ENCODE results near the gene NACC2. TPM values are rescaled to one million over a fixed set of nuclear protein-coding genes. Genes with fewer than 3 reads are reported as not detected.
"Not testable (repeated sequence)": the region's sequence is repeated elsewhere in the genome, so short reads cannot be mapped to it uniquely, and the experiment has no call there.

NACC2 gene
- total RNA-seq, 4 donors from 2014 or later: 45.6 to 55.7 (median 49.8) TPM

- H3K9me3 ChIP-seq: no peaks in the 10 kb centered on the region
- no peaks in the 10 kb centered on the region for H3K36me3 ChIP-seq
- WGBS, 2 donors: 69 to 77% methylated on average over 27 to 28 of the region's 29 CpGs
- H3K27ac ChIP-seq: peak overlapping the region in 2 of 4 donors; percentile 76 to 86
- DNase-seq (ENCODE audit: low spot score in 2 of 2): no peak
- no peaks in the 10 kb centered on the region for H3K27me3 ChIP-seq
- no peak for TF ChIP-seq POLR2A (IDR thresholded peaks at IDR 0.05)
- TF ChIP-seq EP300 (IDR thresholded peaks at IDR 0.05): no peak
- no peak for TF ChIP-seq CTCF (IDR thresholded peaks at IDR 0.05)
- H3K4me1 ChIP-seq: peaks cover 3 to 60% (median 41%) of the 10 kb centered on the region in 4 donors
- no peak overlapping the region for H3K4me3 ChIP-seq
Observed at GRCh38 chr9:136107155-136107952, 12.3 kb upstream of the NACC2 start.

- 39% methylated on average over 14 to 17 of the region's 17 CpGs for WGBS, 2 donors
- DNase-seq (ENCODE audit: low spot score in 2 of 2): no peak
- peak overlapping the region in 1 of 4 donors; percentile 19 for H3K27ac ChIP-seq
Observed at GRCh38 chr9:136105398-136106135, 10.5 kb upstream of the NACC2 start.

GRCh38 chr9:136104916-136105315 is 9.8 kb upstream of the NACC2 start:
- H3K4me3 ChIP-seq: no peak overlapping the region
- 76 to 88% methylated on average over 5 to 6 of the region's 6 CpGs for WGBS, 2 donors
- no peaks in the 10 kb centered on the region for H3K9me3 ChIP-seq
- TF ChIP-seq POLR2A (IDR thresholded peaks at IDR 0.05) (no peak), CTCF (IDR thresholded peaks at IDR 0.05) (no peak)
- no peaks in the 10 kb centered on the region for H3K27me3 ChIP-seq
- no peak overlapping the region for H3K27ac ChIP-seq
- H3K36me3 ChIP-seq: no peaks in the 10 kb centered on the region
- peaks cover 3 to 52% (median 32%) of the 10 kb centered on the region in 4 donors for H3K4me1 ChIP-seq
- no peak for DNase-seq (ENCODE audit: low spot score in 2 of 2)

More at GRCh38 chr9:136105398-136106135, 10.5 kb upstream of the NACC2 start:
- Histone ChIP-seq H3K36me3 (no peaks in the 10 kb centered on the region), H3K27me3 (no peaks in the 10 kb centered on the region), H3K4me3 (no peak overlapping the region), H3K9me3 (no peaks in the 10 kb centered on the region), H3K4me1 (peaks cover 3 to 56% (median 38%) of the 10 kb centered on the region in 4 donors)
- no peak for TF ChIP-seq POLR2A (IDR thresholded peaks at IDR 0.05)
- peak in 1 of 2 donors; percentile 19 for TF ChIP-seq EP300 (IDR thresholded peaks at IDR 0.05)

GRCh38 chr9:136104488-136104800 is 9.4 kb upstream of the NACC2 start:
- H3K4me1 ChIP-seq: peaks cover 3 to 47% (median 28%) of the 10 kb centered on the region in 4 donors
- H3K9me3 ChIP-seq: no peaks in the 10 kb centered on the region
- H3K4me3 ChIP-seq: no peak overlapping the region
- H3K27ac ChIP-seq: no peak overlapping the region
- 60 to 82% methylated on average over 1 of the region's 1 CpG for WGBS, 2 donors
- H3K27me3 ChIP-seq: no peaks in the 10 kb centered on the region
- TF ChIP-seq POLR2A (IDR thresholded peaks at IDR 0.05): no peak
- TF ChIP-seq EP300 (IDR thresholded peaks at IDR 0.05): no peak
- TF ChIP-seq CTCF (IDR thresholded peaks at IDR 0.05): no peak
- no peak for DNase-seq (ENCODE audit: low spot score in 2 of 2)
- no peaks in the 10 kb centered on the region for H3K36me3 ChIP-seq

GRCh38 chr9:136103651-136104487 is 8.8 kb upstream of the NACC2 start:
- Histone ChIP-seq H3K4me3 (no peak overlapping the region), H3K27me3 (no peaks in the 10 kb centered on the region), H3K27ac (no peak overlapping the region), H3K9me3 (no peaks in the 10 kb centered on the region), H3K36me3 (no peaks in the 10 kb centered on the region), H3K4me1 (peaks cover 0 to 41% (median 22%) of the 10 kb centered on the region in 4 donors)
- 60 to 72% methylated on average over 22 to 25 of the region's 34 CpGs for WGBS, 2 donors
- TF ChIP-seq POLR2A (IDR thresholded peaks at IDR 0.05) (no peak), CTCF (IDR thresholded peaks at IDR 0.05) (no peak), EP300 (IDR thresholded peaks at IDR 0.05) (no peak)
- DNase-seq (ENCODE audit: low spot score in 2 of 2): no peak

- not testable (repeated sequence) for H3K27me3 ChIP-seq; H3K4me3 ChIP-seq; H3K27ac ChIP-seq; H3K9me3 ChIP-seq; H3K36me3 ChIP-seq; DNase-seq (ENCODE audit: low spot score in 2 of 2)
- WGBS, 2 donors: 80 to 83% methylated on average over 7 to 8 of the region's 27 CpGs
- H3K4me1 ChIP-seq: peaks cover 0 to 38% (median 12%) of the 10 kb centered on the region in 4 donors
Observed at GRCh38 chr9:136101615-136102074, 6.6 kb upstream of the NACC2 start.
